ENCODE results near the gene NOL12. TPM values are rescaled to one million over a fixed set of nuclear protein-coding genes. Genes with fewer than 3 reads are reported as not detected.

Gene NOL12
- total RNA-seq, 1 experiment from 2014 or later = 47.1 TPM

GRCh38 chr22:37696657-37697537 lies 10.8 kb downstream of the NOL12 start, which contains the start of gene TRIOBP:
Gene TRIOBP (plus strand): TSS chr22:37697048. CDS start chr22:37701366, 4,318 bp downstream.
- TF ChIP-seq, protein P1, sequence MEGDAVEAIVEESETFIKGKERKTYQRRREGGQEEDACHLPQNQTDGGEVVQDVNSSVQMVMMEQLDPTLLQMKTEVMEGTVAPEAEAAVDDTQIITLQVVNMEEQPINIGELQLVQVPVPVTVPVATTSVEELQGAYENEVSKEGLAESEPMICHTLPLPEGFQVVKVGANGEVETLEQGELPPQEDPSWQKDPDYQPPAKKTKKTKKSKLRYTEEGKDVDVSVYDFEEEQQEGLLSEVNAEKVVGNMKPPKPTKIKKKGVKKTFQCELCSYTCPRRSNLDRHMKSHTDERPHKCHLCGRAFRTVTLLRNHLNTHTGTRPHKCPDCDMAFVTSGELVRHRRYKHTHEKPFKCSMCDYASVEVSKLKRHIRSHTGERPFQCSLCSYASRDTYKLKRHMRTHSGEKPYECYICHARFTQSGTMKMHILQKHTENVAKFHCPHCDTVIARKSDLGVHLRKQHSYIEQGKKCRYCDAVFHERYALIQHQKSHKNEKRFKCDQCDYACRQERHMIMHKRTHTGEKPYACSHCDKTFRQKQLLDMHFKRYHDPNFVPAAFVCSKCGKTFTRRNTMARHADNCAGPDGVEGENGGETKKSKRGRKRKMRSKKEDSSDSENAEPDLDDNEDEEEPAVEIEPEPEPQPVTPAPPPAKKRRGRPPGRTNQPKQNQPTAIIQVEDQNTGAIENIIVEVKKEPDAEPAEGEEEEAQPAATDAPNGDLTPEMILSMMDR (IDR thresholded peaks at IDR 0.05; ENCODE audit: unreplicated experiment) = no peak
- DNase-seq (ENCODE audit: unreplicated experiment) = peak; percentile 97
- POLR2A ChIA-PET = interaction anchor here (1.0 to 1.8 kb wide), 2 partner anchors 45 to 56 kb away, joined by 3 to 5 read pairs; no protein-coding TSS in a partner anchor
- Mint-ChIP-seq H3K4me3 (ENCODE audit: unreplicated experiment) (no peak within 1 kb of the TSS), H3K27ac (ENCODE audit: low read depth, unreplicated experiment) (no peak within 1 kb of the TSS), H3K27me3 (ENCODE audit: insufficient read depth, unreplicated experiment) (no peaks in the 10 kb centered on the region), H3K4me1 (ENCODE audit: insufficient read depth, unreplicated experiment) (peaks cover 7% of the 10 kb centered on the region), H3K36me3 (ENCODE audit: insufficient read depth, unreplicated experiment) (peaks cover 25% of the 10 kb centered on the region), H3K9me3 (ENCODE audit: unreplicated experiment) (no peaks in the 10 kb centered on the region)
- CTCF ChIA-PET = interaction anchor here (0.7 to 1.0 kb wide), 2 partner anchors 14 to 330 kb away, joined by 3 to 4 read pairs; no protein-coding TSS in a partner anchor
- intact Hi-C loops (cut with micrococcal nuclease) = no loop called here
- no TSS peak for BruUV-seq (replicated peaks)

GRCh38 chr22:37697538-37697835 lies 11.3 kb downstream of the NOL12 start:
- Mint-ChIP-seq H3K27ac (ENCODE audit: low read depth, unreplicated experiment) (no peak overlapping the region), H3K9me3 (ENCODE audit: unreplicated experiment) (no peaks in the 10 kb centered on the region), H3K36me3 (ENCODE audit: insufficient read depth, unreplicated experiment) (peaks cover 20% of the 10 kb centered on the region), H3K4me3 (ENCODE audit: unreplicated experiment) (no peak overlapping the region), H3K4me1 (ENCODE audit: insufficient read depth, unreplicated experiment) (peaks cover 7% of the 10 kb centered on the region), H3K27me3 (ENCODE audit: insufficient read depth, unreplicated experiment) (no peaks in the 10 kb centered on the region)
- intact Hi-C loops (cut with micrococcal nuclease) = no loop called here
- ChIA-PET POLR2A (no interaction called here), CTCF (no interaction called here)
- no peak for DNase-seq (ENCODE audit: unreplicated experiment)
- TF ChIP-seq, protein P1 (IDR thresholded peaks at IDR 0.05; ENCODE audit: unreplicated experiment) = no peak
- no TSS peak for BruUV-seq (replicated peaks)

- Mint-ChIP-seq H3K4me1 (ENCODE audit: insufficient read depth, unreplicated experiment) (peaks cover 9% of the 10 kb centered on the region), H3K36me3 (ENCODE audit: insufficient read depth, unreplicated experiment) (no peaks in the 10 kb centered on the region), H3K27ac (ENCODE audit: low read depth, unreplicated experiment) (no peak overlapping the region), H3K4me3 (ENCODE audit: unreplicated experiment) (no peak overlapping the region), H3K9me3 (ENCODE audit: unreplicated experiment) (no peaks in the 10 kb centered on the region), H3K27me3 (ENCODE audit: insufficient read depth, unreplicated experiment) (no peaks in the 10 kb centered on the region)
- TF ChIP-seq, protein P1 (IDR thresholded peaks at IDR 0.05; ENCODE audit: unreplicated experiment) = no peak
- ChIA-PET CTCF (interaction anchor here (0.7 kb wide), 1 partner anchor 20 kb away, joined by 3 read pairs; no protein-coding TSS in a partner anchor), POLR2A (no interaction called here)
- no TSS peak for BruUV-seq (replicated peaks)
- intact Hi-C loops (cut with micrococcal nuclease) = no loop called here
- no peak for DNase-seq (ENCODE audit: unreplicated experiment)
Observed at GRCh38 chr22:37701141-37701786, 15.1 kb downstream of the NOL12 start.

- no peaks in the 10 kb centered on the region for H3K9me3 Mint-ChIP-seq (ENCODE audit: unreplicated experiment)
- BruUV-seq (replicated peaks) = no TSS peak
- ChIA-PET POLR2A (no interaction called here), CTCF (interaction anchor here (0.9 kb wide), 1 partner anchor 189 kb away, joined by 4 read pairs; no protein-coding TSS in a partner anchor)
- H3K27me3 Mint-ChIP-seq (ENCODE audit: insufficient read depth, unreplicated experiment) = no peaks in the 10 kb centered on the region
- intact Hi-C loops (cut with micrococcal nuclease) = no loop called here
- H3K4me3 Mint-ChIP-seq (ENCODE audit: unreplicated experiment) = no peak overlapping the region
- H3K4me1 Mint-ChIP-seq (ENCODE audit: insufficient read depth, unreplicated experiment) = peaks cover 8% of the 10 kb centered on the region
- TF ChIP-seq, protein P1 (IDR thresholded peaks at IDR 0.05; ENCODE audit: unreplicated experiment) = no peak
- DNase-seq (ENCODE audit: unreplicated experiment) = no peak
- H3K27ac Mint-ChIP-seq (ENCODE audit: low read depth, unreplicated experiment) = no peak overlapping the region
- no peaks in the 10 kb centered on the region for H3K36me3 Mint-ChIP-seq (ENCODE audit: insufficient read depth, unreplicated experiment)
Observed at GRCh38 chr22:37703906-37704305, 17.8 kb downstream of the NOL12 start.

All from MCF 10A (cell line).